Measurements from ENCODE around the gene TTC39C.
"Not testable (repeated sequence)": the region's sequence is repeated elsewhere in the genome, so short reads cannot be mapped to it uniquely, and the experiment has no call there.

Gene TTC39C

DNA sequence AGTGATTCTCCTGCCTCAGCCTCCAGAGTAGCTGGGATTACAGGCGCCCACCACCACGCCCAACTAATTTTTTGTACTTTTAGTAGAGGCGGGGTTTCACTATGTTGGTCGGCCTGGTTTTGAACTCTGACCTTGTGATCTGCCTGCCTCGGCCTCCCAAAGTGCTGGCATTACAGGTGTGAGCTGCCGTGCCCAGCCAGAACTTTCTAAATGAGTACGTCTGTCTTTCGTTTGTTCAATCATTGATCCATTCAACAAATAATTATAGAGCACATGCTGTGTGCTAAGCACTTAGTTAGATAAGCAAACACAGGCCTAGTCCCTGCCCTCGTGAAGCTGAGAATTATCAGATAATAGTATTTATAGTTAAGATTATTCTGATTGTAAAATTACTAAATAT lies 56.5 kb downstream of the TTC39C start:
- no peaks in the 10 kb centered on the region for H3K27me3 Mint-ChIP-seq
- H3K4me1 Mint-ChIP-seq (ENCODE audit: low read depth) = peaks cover 32% of the 10 kb centered on the region
- H3K4me3 Mint-ChIP-seq = no peak overlapping the region
- H3K27ac Mint-ChIP-seq = no peak overlapping the region
- H3K36me3 Mint-ChIP-seq = peaks cover 22% of the 10 kb centered on the region
- no peaks in the 10 kb centered on the region for H3K9me3 Mint-ChIP-seq (ENCODE audit: low read depth)

DNA sequence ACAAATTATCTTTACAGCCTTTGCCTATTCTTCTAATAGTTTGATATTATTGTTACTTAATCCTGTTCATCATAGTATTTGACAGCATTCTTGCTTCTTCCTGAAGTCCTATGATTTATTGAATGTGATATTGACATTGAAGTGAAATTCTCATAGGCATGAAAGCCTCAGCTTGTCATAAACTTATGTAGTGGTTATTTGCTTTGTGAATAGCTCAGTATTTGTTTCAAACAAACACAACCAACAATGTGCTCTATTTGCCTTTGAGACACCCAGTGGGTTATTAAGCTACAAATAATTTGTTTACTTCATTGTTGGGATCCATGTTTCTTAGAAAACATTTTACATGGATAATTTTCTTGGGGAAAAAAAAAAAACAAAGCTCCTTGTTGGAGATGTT lies 57.2 kb downstream of the TTC39C start:
- Mint-ChIP-seq H3K9me3 (ENCODE audit: low read depth) (no peaks in the 10 kb centered on the region), H3K36me3 (peaks cover 19% of the 10 kb centered on the region), H3K27me3 (no peaks in the 10 kb centered on the region), H3K27ac (no peak overlapping the region), H3K4me3 (no peak overlapping the region), H3K4me1 (ENCODE audit: low read depth) (peaks cover 38% of the 10 kb centered on the region)

DNA sequence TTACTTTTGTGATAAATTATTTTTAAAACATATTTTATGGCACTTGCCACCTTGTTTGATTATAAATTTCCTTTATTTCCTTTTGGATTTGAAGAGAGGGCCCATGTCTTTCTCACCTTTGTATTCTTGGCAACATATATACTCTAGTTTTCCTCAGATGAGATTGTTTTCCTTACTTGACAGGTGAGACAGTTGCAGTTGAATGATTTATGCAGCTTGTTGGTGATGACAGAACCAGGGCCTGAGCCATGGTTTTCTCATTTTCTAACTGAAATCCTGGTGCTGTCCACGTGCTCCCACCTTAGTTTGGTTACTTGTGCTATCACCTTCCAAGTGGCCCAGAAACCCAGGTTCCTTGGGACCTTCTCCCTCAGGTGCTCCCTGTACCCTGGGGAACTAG lies 58.2 kb downstream of the TTC39C start:
- Mint-ChIP-seq H3K36me3 (peaks cover 17% of the 10 kb centered on the region), H3K4me3 (no peak overlapping the region), H3K27ac (no peak overlapping the region), H3K27me3 (no peaks in the 10 kb centered on the region), H3K4me1 (ENCODE audit: low read depth) (peaks cover 42% of the 10 kb centered on the region), H3K9me3 (ENCODE audit: low read depth) (no peaks in the 10 kb centered on the region)

DNA sequence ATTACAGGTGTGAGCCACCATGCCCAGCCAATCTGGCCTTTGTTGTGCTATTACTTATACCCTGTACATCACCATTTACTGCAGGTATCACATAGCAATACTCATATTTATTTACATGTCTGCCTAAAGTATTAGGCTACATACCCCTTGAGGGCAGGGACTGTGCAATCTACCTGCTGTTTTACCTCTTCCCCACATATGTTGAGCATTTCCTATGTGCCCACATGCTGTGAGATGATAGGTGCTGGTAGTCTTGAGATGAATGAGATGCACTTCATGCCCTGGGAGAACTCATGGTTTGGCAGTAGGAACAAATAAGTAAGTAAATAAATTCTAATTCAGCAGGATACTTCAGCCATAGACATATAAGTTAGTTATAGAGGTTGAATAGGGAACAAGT lies 59.2 kb downstream of the TTC39C start:
- peaks cover 40% of the 10 kb centered on the region for H3K4me1 Mint-ChIP-seq (ENCODE audit: low read depth)
- no peak overlapping the region for H3K4me3 Mint-ChIP-seq
- no peak overlapping the region for H3K27ac Mint-ChIP-seq
- H3K27me3 Mint-ChIP-seq = no peaks in the 10 kb centered on the region
- peaks cover 20% of the 10 kb centered on the region for H3K36me3 Mint-ChIP-seq
- H3K9me3 Mint-ChIP-seq (ENCODE audit: low read depth) = no peaks in the 10 kb centered on the region

DNA sequence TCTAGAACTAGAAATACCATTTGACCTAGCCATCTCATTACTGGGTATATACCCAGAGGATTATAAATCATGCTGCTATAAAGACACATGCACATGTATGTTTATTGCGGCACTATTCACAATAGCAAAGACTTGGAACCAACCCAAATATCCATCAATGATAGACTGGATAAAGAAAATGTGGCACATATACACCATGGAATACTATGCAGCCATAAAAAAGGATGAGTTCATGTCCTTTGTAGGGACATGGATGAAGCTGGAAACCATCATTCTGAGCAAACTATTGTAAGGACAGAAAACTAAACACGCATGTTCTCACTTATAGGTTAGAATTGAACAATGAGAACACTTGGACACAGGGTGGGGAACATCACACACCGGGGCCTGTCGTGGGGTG lies 60.2 kb downstream of the TTC39C start:
- not testable (repeated sequence) for H3K27me3 Mint-ChIP-seq; H3K9me3 Mint-ChIP-seq (ENCODE audit: low read depth); H3K27ac Mint-ChIP-seq; H3K4me3 Mint-ChIP-seq
- Mint-ChIP-seq H3K36me3 (peaks cover 20% of the 10 kb centered on the region), H3K4me1 (ENCODE audit: low read depth) (peaks cover 38% of the 10 kb centered on the region)

DNA sequence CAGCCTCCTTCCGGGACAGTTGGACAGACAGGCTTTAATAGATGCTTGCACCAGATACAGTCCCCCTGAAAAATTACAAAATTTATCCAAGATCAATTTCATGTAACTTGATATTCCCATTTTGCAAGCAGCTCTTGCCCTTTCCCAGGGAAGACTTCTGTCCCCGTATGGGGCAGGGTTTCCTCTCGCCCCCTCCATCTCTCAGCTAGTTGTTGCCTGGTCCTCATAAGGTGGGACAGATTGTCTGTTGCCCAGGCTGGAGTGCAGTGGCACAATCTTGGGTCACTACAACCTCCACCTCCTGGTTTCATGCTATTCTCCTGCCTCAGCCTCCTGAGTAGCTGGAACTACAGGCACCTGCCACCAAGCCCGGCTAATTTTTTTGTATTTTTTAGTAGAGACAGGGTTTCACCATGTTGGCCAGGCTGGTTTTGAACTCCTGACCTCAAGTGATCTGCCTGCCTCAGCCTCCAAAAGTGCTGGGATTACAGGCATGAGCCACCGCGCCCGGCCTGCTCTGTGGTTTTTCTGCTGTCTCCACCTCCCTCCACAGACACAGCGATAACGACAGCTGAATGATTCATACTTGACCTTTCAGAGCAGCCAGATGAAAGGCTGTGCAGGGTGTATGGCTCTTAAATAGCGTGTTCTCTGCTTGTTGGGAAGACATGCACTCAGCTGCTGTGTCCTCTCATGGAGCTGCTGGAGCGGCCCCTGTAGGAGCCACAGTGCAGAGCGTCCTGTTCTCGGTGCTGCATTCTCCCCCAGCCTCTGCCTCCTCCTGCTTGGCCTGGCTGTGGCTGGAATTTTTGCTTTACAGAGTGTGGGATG lies 61.4 kb downstream of the TTC39C start:
- Mint-ChIP-seq H3K27me3 (no peaks in the 10 kb centered on the region), H3K4me1 (ENCODE audit: low read depth) (peaks cover 47% of the 10 kb centered on the region), H3K27ac (peak overlapping the region; percentile 88), H3K4me3 (peak overlapping the region; percentile 54), H3K9me3 (ENCODE audit: low read depth) (no peaks in the 10 kb centered on the region), H3K36me3 (peaks cover 16% of the 10 kb centered on the region)

DNA sequence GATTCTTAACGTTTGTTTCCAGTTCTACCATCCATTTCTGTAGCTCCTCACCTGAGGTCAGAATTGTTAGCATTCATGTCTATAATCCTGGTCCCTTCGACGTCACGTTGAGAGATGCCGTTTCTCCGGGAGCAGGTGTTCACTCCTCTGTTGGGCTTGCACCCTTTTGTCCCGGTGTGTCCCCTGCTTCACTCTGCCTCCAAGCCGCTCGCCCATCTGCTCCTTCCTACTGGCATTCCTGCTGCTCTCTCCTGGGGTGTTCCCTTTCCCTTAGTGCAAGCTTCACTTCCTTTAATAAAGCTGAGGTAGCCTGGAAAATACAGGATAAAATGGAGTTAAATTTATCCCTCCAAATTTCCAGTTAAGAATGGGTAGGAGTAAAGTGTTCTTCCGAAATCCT lies 62.4 kb downstream of the TTC39C start:
- H3K4me1 Mint-ChIP-seq (ENCODE audit: low read depth) = peaks cover 54% of the 10 kb centered on the region
- no peaks in the 10 kb centered on the region for H3K9me3 Mint-ChIP-seq (ENCODE audit: low read depth)
- H3K27me3 Mint-ChIP-seq = no peaks in the 10 kb centered on the region
- H3K36me3 Mint-ChIP-seq = peaks cover 16% of the 10 kb centered on the region
- no peak overlapping the region for H3K4me3 Mint-ChIP-seq
- H3K27ac Mint-ChIP-seq = peak overlapping the region; percentile 88

DNA sequence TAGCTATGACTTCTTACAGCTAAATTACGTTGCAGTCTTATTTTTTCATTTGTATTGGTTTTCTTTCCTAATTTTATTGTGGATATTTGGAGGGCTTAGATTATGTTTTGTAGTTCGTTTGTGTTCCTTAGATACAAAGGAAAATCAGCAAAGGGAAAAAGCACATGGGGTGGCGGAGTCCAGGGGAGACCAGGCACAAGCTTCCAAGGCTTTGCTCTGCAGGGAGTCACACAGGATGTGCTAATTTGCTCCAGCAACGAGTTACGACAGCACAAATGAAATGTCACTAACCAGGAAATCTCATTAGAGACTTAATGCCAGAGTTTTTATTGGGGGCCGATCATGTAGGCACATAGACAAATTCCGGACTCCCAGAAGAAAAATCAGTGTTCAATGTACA lies 63.8 kb downstream of the TTC39C start:
- Mint-ChIP-seq H3K36me3 (peaks cover 17% of the 10 kb centered on the region), H3K9me3 (ENCODE audit: low read depth) (no peaks in the 10 kb centered on the region), H3K27me3 (no peaks in the 10 kb centered on the region), H3K27ac (no peak overlapping the region), H3K4me1 (ENCODE audit: low read depth) (peaks cover 56% of the 10 kb centered on the region), H3K4me3 (no peak overlapping the region)

DNA sequence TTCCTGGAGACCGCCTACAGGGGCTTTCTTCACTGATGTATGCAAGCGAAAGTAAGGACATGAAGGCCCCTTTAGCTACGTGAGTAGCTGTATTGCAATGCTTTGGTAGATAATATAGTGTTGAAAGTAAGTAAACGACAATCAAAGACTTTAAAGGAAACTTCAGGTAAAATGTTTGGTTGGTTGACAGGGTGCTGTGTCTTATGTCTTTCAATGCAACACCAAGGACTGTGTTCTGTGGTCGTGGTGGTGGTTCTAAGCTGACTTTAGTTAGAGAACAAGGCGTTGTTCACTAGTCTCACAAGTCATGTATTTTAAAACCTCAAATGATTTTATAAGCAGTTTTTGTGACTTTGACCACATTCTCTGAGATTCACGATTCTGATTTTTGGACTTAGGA lies 66.3 kb downstream of the TTC39C start:
- Mint-ChIP-seq H3K4me3 (peak overlapping the region; percentile 72), H3K27ac (peak overlapping the region; percentile 89), H3K9me3 (ENCODE audit: low read depth) (no peaks in the 10 kb centered on the region), H3K27me3 (no peaks in the 10 kb centered on the region), H3K36me3 (peaks cover 15% of the 10 kb centered on the region), H3K4me1 (ENCODE audit: low read depth) (peaks cover 57% of the 10 kb centered on the region)

DNA sequence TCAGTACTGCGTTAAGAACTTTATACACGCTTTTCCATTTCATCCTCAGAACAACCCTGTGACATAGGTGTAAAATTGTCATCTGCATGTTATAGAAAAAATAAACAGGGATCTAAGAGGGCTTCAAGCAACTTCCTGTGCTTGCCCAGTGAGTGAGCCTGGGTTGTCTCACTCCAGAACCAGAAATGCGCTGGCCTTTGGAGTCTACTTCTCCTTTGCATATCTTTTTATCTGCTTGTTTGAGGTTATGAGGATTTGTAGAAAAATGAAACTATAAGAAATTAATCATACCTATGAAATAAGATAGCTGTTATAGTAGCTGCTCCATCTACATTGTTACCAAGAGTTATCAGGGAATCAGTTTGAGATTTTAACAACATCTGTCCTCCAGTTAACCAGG lies 69.0 kb downstream of the TTC39C start:
- H3K27me3 Mint-ChIP-seq = no peaks in the 10 kb centered on the region
- H3K4me1 Mint-ChIP-seq (ENCODE audit: low read depth) = peaks cover 44% of the 10 kb centered on the region
- no peak overlapping the region for H3K4me3 Mint-ChIP-seq
- H3K36me3 Mint-ChIP-seq = peaks cover 14% of the 10 kb centered on the region
- no peaks in the 10 kb centered on the region for H3K9me3 Mint-ChIP-seq (ENCODE audit: low read depth)
- H3K27ac Mint-ChIP-seq = peak overlapping the region; percentile 28

DNA sequence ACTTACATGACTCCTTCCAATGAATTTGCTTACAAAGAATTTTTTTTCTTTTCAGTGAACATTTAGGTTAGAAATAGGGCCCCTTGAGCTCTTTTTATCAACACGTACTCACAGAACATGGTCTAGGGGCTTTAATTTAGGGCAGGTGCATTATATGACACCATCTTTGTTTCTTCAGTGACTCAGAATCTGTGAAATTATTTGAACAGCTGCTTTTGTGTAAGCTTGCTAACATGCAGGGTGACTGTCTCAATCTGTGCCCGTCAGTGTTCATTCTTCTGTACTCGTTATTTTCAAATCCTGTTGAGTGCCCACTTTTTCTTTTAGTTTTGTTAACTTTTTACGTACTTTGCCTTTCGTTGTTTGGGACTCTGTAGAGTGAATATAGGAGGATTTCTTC lies 71.5 kb downstream of the TTC39C start:
- no peak overlapping the region for H3K4me3 Mint-ChIP-seq
- H3K27ac Mint-ChIP-seq = no peak overlapping the region
- H3K9me3 Mint-ChIP-seq (ENCODE audit: low read depth) = no peaks in the 10 kb centered on the region
- no peaks in the 10 kb centered on the region for H3K27me3 Mint-ChIP-seq
- H3K36me3 Mint-ChIP-seq = peaks cover 16% of the 10 kb centered on the region
- peaks cover 30% of the 10 kb centered on the region for H3K4me1 Mint-ChIP-seq (ENCODE audit: low read depth)

DNA sequence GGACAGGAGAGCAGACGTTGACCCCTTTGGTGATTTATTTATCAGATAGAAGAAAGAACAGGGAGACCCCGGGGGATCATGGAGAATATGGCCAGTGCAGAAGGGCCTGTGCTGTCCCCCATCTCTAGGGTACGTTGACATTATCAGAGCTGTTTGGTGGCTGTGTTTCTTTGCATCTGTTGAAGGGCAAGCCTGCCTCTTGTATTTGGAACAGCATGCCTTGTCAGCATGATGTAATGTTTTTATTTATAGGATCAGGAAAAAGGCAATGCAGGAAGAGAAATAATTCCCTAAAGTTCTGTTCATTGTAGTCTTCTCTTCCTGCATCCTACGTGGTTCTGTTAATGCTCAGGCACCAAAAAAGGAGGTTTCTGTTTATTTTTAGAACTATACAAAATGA lies 74.5 kb downstream of the TTC39C start:
- peaks cover 25% of the 10 kb centered on the region for H3K4me1 Mint-ChIP-seq (ENCODE audit: low read depth)
- no peaks in the 10 kb centered on the region for H3K9me3 Mint-ChIP-seq (ENCODE audit: low read depth)
- H3K27me3 Mint-ChIP-seq = no peaks in the 10 kb centered on the region
- H3K27ac Mint-ChIP-seq = no peak overlapping the region
- peaks cover 23% of the 10 kb centered on the region for H3K36me3 Mint-ChIP-seq
- H3K4me3 Mint-ChIP-seq = no peak overlapping the region

DNA sequence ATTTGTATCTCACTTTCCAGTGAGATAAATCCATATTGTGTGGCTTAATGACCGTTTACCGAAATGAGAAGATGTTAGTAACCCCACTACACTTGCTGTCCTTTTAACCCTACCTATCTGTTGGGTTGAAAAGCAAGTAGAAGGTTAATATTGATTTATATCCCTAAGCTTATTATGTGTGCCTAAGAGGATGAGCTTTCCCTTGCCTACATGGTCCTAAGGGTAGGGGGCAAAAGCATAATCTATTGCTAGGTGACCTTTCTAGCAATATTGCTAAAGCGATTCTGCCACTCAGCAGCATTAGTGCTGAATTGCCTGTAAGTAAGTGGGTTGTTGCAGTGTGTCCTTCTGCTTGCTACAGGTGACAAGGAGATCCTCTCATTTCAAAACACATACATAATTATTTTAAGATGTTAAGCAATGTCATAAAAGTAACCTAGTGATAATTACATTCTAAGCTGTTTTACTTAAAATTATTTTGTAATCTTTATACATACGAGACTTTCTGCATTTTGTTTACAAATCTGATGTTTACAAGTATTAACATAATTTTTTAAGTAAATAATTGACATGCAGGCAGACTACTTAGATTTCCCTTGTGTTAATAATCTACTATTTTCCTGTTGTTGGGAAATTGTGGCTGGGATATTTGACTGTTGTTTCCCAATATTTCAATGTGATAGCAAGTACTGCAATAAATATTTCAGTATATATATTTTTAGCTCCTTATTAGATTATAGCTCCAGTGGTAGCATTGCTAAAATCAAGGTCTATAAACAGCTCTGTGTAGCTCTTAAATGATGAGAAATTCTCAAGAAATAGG lies 75.2 kb downstream of the TTC39C start:
- H3K4me3 Mint-ChIP-seq = no peak overlapping the region
- H3K9me3 Mint-ChIP-seq (ENCODE audit: low read depth) = no peaks in the 10 kb centered on the region
- H3K4me1 Mint-ChIP-seq (ENCODE audit: low read depth) = peaks cover 32% of the 10 kb centered on the region
- H3K36me3 Mint-ChIP-seq = peaks cover 27% of the 10 kb centered on the region
- no peak overlapping the region for H3K27ac Mint-ChIP-seq
- no peaks in the 10 kb centered on the region for H3K27me3 Mint-ChIP-seq

DNA sequence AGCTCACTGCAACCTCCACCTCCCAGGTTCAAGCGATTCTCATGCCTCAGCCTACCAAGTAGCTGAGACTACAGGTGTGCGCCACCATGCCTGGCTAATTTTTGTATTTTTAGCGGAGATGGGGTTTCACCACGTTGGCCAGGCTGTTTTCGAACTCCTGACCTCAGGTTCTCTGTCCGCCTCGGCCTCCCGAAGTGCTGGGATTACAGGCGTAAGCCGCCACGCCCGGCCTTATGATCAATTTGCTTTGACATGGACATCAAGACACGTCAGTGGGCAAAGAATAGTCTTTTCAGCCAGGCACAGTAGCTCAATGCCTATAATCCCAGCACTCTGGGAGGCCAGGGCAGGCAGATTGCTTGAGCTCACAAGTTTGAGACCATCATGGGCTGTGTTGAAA lies 76.3 kb downstream of the TTC39C start:
- H3K4me1 Mint-ChIP-seq (ENCODE audit: low read depth) = peaks cover 33% of the 10 kb centered on the region
- no peak overlapping the region for H3K27ac Mint-ChIP-seq
- no peaks in the 10 kb centered on the region for H3K9me3 Mint-ChIP-seq (ENCODE audit: low read depth)
- no peak overlapping the region for H3K4me3 Mint-ChIP-seq
- peaks cover 35% of the 10 kb centered on the region for H3K36me3 Mint-ChIP-seq
- no peaks in the 10 kb centered on the region for H3K27me3 Mint-ChIP-seq

DNA sequence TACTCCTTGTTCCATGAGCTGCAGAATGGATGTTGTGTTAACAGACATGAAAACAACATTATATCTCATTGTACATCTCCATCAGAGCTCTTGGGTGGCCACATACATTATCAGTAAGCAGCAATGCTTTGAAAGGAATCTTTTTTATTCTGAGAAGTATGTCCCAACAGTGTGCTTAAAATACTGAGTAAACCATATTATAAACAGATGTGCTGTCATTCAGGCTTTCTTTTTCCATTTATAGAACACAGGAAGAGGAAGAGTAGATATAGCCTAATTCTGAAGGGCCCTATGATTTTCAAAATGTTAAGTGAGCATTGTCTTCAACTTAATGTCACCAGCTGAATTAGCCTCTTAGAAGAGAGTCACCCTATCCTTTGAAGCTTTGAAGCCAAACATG lies 80.0 kb downstream of the TTC39C start:
- Mint-ChIP-seq H3K4me3 (no peak overlapping the region), H3K36me3 (peaks cover 40% of the 10 kb centered on the region), H3K9me3 (ENCODE audit: low read depth) (no peaks in the 10 kb centered on the region), H3K27ac (no peak overlapping the region), H3K4me1 (ENCODE audit: low read depth) (peaks cover 20% of the 10 kb centered on the region), H3K27me3 (no peaks in the 10 kb centered on the region)

Measured in activated naive CD8-positive, alpha-beta T cell (primary cell).